H1 (cell line): ENCODE data around the gene HACD4.

Experiments used
- CBX5 ChIP-seq: fragments of 300-800, 300-1000 bp; sonication (generic); IDR thresholded peaks from 2 replicates; pipeline ENCODE4 v1.7.1; 2016; ENCODE audit warnings: antibody characterized with exemption, low read length, low read depth
- CHD1 ChIP-seq: IDR thresholded peaks from 2 replicates; pipeline ENCODE4 v1.6.1; 2012; ENCODE audit warnings: low read depth, low read length, improper control_type of control experiment
- CREB1 ChIP-seq: IDR thresholded peaks from 2 replicates; pipeline ENCODE4 v1.6.1; 2012; ENCODE audit warnings: inconsistent platforms
- EZH2 ChIP-seq: fragments of 200-600 bp; sonication (generic); IDR thresholded peaks from 2 replicates; pipeline ENCODE4 v1.7.1; 2012; ENCODE audit warnings: low read depth, mild to moderate bottlenecking, moderate library complexity, low read length, inconsistent platforms; ENCODE audit not compliant: severe bottlenecking
- GABPA ChIP-seq: IDR thresholded peaks from 2 replicates; pipeline ENCODE4 v1.6.1; 2011; ENCODE audit warnings: mild to moderate bottlenecking, low read length, moderate library complexity, borderline replicate concordance; ENCODE audit not compliant: insufficient read depth
- GTF2F1 ChIP-seq: IDR thresholded peaks from 2 replicates; pipeline ENCODE4 v1.6.1; 2012; ENCODE audit warnings: low read depth, low read length, improper control_type of control experiment, borderline replicate concordance
- HDAC2 ChIP-seq, 2 experiments: fragments of 300-600 bp in 1 of 2; sonication (generic) in 1 of 2; IDR thresholded peaks; 2 replicates each; pipeline ENCODE4 v1.6.1; 2011 to 2012; ENCODE audit warnings: low read depth in 2 of 2, low read length in 2 of 2, mild to moderate bottlenecking in 2 of 2, moderate library complexity in 2 of 2, borderline replicate concordance in 1 of 2, inconsistent platforms in 1 of 2
- POLR2A ChIP-seq, 2 experiments: IDR thresholded peaks; 1 replicate in 1 of 2; 2 replicates in 1 of 2; pipeline ENCODE4 v1.6.1; 2011; ENCODE audit warnings: low read depth in 2 of 2, low read length in 2 of 2, mild to moderate bottlenecking in 2 of 2; ENCODE audit errors: control extremely low read depth in 1 of 2
- POLR2AphosphoS5 ChIP-seq: IDR thresholded peaks from 2 replicates; pipeline ENCODE4 v1.6.1; 2011; ENCODE audit warnings: low read depth, low read length
- POU5F1 ChIP-seq: IDR thresholded peaks from 2 replicates; pipeline ENCODE4 v1.6.1; 2011; ENCODE audit warnings: low read depth, mild to moderate bottlenecking, low read length, moderate library complexity
- RFX5 ChIP-seq: IDR thresholded peaks from 2 replicates; pipeline ENCODE4 v1.6.1; 2011; ENCODE audit warnings: low read depth, low read length, improper control_type of control experiment, borderline replicate concordance
- SIN3A ChIP-seq, 2 experiments: IDR thresholded peaks in 1 of 2; conservative IDR thresholded peaks in 1 of 2; 2 replicates each; pipeline ENCODE4 v1.6.1; 2011 to 2012; ENCODE audit warnings: low read length in 2 of 2, improper control_type of control experiment in 1 of 2, low read depth in 1 of 2, mild to moderate bottlenecking in 1 of 2
- TAF1 ChIP-seq: IDR thresholded peaks from 2 replicates; pipeline ENCODE4 v1.6.1; 2011; ENCODE audit warnings: mild to moderate bottlenecking, low read depth, low read length
- TF ChIP-seq, protein P1 (sequence below), 3 experiments: IDR thresholded peaks; 1 replicate in 2 of 3; 2 replicates in 1 of 3; pipeline versions ENCODE4 v1.5.1 to v1.6.1; 2011; ENCODE audit warnings: low read length in 3 of 3, mild to moderate bottlenecking in 3 of 3, inconsistent platforms in 2 of 3, low read depth in 1 of 3, moderate library complexity in 1 of 3; ENCODE audit not compliant: insufficient read depth in 1 of 3; ENCODE audit errors: control extremely low read depth in 1 of 3

DNA sequence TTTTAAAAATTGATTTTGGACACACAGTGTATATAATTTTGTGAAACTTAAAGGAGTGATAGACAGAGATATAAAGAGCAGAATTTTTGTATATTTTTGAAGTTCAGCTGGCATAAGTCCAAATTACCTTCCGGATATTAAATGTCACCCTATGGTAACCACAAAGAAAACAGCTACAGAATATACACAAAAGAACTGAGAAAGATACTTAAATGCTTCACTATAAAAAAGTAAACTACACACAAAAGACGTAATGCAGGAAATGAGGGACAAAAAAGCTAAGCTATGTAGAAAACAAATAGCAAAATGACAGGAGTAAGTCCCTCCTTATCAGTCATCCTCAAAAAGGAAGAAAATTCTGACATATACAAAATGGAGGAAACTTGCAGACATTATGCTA, 29.4 kb downstream of the HACD4 start:
- TF ChIP-seq, protein P1, sequence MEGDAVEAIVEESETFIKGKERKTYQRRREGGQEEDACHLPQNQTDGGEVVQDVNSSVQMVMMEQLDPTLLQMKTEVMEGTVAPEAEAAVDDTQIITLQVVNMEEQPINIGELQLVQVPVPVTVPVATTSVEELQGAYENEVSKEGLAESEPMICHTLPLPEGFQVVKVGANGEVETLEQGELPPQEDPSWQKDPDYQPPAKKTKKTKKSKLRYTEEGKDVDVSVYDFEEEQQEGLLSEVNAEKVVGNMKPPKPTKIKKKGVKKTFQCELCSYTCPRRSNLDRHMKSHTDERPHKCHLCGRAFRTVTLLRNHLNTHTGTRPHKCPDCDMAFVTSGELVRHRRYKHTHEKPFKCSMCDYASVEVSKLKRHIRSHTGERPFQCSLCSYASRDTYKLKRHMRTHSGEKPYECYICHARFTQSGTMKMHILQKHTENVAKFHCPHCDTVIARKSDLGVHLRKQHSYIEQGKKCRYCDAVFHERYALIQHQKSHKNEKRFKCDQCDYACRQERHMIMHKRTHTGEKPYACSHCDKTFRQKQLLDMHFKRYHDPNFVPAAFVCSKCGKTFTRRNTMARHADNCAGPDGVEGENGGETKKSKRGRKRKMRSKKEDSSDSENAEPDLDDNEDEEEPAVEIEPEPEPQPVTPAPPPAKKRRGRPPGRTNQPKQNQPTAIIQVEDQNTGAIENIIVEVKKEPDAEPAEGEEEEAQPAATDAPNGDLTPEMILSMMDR (IDR thresholded peaks at IDR 0.05; ENCODE audit: control extremely low read depth in 1 of 3, insufficient read depth in 1 of 3, low read depth in 1 of 3, low read length in 3 of 3): no peak
- TF ChIP-seq POLR2A (IDR thresholded peaks at IDR 0.05; ENCODE audit: control extremely low read depth in 1 of 2, low read depth in 2 of 2, low read length in 2 of 2): no peak
- TF ChIP-seq GTF2F1: no peak
- TF ChIP-seq RFX5: no peak
- TF ChIP-seq POU5F1: no peak
- TF ChIP-seq EZH2: no peak
- TF ChIP-seq TAF1: no peak
- no peak for TF ChIP-seq GABPA
- TF ChIP-seq POLR2AphosphoS5: no peak
- TF ChIP-seq SIN3A (conservative IDR thresholded peaks at IDR 0.05 in 1 of 2, IDR thresholded peaks at IDR 0.05 in 1 of 2; ENCODE audit: low read depth in 1 of 2, low read length in 2 of 2): no peak
- no peak for TF ChIP-seq CBX5
- no peak for TF ChIP-seq CHD1
- TF ChIP-seq HDAC2 (IDR thresholded peaks at IDR 0.05; ENCODE audit: borderline replicate concordance in 1 of 2, low read depth in 2 of 2, low read length in 2 of 2): no peak
- no peak for TF ChIP-seq CREB1
